GM19452 (cell line): ENCODE results near the gene SCAPER.
"Not testable (repeated sequence)": the region's sequence is repeated elsewhere in the genome, so short reads cannot be mapped to it uniquely, and the experiment has no call there.

Experiments
- ATAC-seq: cut with Tn5 transposase; IDR thresholded peaks from one replicate; pipeline ENCODE4 v1.9.1; 2021; ENCODE audit not compliant: unreplicated experiment

SCAPER gene

GRCh38 chr15:76332796-76333195, 572.3 kb downstream of the SCAPER start:
- no peak for ATAC-seq

DNA sequence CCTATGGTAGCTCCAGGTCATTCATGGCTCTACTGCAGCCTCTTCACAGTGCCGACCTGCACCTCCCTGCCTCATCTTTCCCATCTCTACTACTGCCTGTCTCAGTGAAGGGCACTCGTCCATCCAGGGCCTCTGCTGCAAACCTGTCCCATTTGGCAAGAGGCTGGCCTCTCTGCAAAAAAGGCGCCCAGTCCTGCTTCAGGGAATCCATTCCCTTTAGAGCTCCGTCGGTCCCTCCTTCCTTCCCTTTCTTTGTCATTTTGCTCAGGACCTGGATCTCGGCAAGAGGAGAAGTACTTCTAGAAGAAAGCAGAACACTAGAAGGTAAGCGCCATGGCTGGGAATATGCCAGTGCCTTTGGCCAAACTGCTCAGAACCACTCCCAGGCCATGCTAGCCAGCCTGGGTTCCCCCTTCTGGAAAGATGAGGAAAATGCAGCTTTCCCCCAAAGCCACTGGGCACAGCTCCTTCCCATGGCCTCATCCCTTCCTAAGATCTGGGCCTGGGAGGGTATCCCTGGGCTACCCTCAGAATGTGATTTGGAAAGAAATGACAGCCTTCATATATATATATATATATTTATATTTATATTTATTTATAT, 575.0 kb downstream of the SCAPER start:
- no peak for ATAC-seq

DNA sequence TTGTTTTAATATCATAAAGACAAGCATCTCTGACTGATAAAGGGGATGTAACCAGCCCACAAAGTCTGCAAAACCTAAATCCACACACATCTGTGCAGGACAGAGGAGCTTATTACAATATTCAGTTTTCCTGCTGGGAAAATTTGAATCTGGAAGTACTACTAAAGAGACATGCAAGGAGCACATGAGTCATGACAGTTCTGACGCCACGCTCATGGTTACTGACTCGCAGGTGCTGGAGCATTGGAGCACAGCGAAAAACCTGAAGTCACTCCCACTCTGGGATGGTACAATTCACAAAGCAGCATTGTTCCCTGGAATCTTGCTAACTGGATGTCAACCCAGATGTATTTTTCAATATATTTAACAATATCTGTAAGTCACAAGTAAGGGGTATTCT, 576.2 kb downstream of the SCAPER start:
- ATAC-seq = no peak

DNA sequence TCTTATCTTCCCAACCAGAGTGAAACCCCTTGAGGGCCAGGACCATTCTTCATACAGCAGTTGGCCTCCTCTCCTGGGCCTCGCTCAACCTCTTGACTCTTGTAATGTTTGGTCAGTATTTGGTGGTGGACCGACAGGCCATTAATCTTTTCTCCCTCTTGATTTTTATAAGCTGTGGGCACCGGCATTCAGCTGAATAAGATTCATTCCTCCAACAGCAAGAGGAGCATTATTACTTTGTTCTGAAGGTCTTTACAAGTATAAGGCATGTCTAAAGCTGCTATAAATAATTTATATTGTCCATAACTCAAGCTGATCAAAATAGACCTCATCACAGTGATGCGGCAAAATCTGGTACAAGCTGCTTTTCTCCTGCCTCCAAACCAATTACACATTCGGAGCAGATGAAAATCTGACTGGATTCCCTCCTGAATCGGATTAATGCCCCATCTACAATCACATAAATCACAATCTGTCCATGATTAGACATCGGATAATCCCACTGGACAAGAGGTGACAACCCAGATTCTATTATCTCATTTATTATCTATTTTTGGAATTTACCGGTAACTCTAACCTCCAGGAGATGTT, 576.9 kb downstream of the SCAPER start:
- ATAC-seq = no peak

DNA sequence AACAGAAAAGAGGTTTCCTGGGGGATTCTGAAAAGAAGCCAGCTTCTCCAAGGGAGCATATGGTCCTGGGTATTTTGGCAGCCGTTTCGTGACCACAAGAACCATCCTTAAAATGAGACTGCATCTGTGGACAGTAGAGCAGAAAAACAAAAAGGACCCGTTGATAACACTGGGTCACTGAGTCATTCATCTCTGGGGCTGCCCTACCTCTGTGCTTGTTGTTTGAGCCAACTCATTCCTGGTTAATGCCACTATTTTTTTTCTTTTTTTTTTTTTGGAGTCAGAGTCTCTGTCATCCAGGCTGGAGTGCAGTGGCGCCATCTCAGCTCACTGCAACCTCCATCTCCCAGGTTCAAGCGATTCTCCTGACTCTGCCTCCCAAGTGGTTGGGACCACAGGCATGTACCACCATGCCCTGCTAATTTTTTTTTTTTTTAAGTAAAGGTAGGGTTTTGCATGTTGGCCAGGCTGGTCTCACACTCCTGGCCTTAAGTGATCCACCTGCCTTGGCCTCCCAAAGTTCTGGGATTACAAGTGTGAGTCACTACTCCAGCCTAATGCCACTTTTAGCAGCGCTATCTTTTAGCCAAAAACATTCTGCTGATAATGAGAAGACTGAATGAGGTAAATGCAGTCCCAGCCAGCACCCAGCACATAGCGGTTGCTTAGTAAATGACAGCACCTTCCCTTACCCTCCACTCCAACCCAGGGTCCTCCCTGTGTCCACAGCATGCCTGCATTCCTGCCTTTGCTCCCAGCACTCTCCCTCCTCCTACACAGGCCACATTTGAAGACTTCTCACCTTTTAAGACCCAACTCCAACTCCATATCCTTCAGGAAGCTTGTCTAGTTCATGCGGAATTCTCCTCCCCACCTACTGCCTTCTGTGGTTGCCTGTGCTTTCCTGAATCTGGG, 577.7 kb downstream of the SCAPER start:
- no peak for ATAC-seq

DNA sequence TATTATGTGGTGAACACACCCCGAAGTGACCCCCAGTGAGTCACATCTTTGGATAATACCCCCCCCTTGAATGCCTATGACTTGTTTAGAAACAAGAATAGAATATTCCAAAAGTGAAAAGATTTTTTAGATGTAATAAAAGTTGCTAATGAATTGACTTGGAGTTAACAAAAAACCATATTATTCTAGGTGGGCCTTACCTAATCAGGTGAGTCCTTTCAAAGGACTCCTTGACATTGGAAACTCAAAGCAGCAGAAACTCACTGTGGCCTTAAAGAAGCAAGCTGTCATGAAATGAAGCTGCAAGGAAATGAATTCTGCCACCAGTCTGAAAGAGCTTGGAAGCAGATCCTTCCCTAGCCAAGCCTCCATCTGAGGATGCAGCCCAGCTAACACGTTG, 579.4 kb downstream of the SCAPER start:
- no peak for ATAC-seq

DNA sequence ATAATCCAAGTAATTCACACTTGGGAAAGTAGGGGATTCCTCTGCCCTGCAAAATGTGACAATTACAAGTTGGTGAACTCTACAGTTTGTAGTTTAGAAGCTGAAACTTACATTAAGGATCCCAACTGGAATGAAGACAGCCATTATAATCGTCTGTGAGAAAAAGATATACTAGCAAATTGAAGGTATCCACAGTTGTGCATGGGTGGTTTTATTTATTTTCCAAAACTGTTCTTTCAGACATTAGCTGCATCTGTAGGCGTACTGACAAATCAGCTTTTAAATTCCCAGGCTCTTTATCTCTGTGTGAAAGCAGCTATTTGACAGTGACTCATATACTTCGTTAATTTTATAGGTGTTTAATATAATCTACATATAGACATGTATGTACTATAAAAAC, 581.1 kb downstream of the SCAPER start:
- ATAC-seq = no peak

DNA sequence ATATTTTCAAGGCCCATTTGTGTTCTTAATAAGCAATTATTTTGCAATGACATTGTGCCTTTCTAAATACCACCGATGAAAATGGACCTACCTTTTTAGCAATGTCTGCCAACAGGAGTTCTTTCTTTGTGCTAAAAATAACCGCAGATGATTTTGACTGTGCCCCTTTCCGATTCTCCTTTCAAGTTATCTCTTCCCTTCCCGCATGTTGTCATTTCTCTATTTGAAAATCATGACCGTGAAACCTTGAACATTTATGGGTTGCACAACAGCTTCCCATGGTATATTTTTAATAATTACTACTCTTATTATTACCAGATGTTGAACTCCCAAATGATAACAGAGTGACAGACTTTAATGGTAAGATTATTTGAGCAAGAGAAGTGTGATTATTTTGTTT, 583.5 kb downstream of the SCAPER start:
- no peak for ATAC-seq

- ATAC-seq = no peak
Observed at GRCh38 chr15:76321171-76321570, 584.0 kb downstream of the SCAPER start.

DNA sequence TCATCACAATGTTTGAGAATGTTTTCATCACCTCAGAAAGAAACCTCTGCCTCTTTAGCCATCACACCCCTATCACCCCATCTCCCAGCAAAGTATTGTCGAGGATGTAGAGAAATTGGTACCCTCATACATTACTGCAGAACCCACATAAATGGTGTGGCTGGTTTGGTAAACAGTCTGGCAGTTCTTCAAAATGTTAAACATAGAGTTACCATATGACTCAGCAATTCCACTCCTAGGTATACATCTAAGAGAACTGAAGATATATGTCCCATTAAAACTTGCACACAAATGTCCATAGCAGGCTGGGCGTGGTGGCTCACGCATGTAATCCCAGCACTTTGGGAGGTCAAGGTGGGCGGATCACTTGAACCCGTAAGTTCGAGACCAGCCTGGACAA, 585.1 kb downstream of the SCAPER start:
- no peak for ATAC-seq

- ATAC-seq = no peak
Observed at GRCh38 chr15:76313731-76314130, 591.4 kb downstream of the SCAPER start.

- not testable (repeated sequence) for ATAC-seq
Observed at GRCh38 chr15:76313175-76313567, 592.0 kb downstream of the SCAPER start.

DNA sequence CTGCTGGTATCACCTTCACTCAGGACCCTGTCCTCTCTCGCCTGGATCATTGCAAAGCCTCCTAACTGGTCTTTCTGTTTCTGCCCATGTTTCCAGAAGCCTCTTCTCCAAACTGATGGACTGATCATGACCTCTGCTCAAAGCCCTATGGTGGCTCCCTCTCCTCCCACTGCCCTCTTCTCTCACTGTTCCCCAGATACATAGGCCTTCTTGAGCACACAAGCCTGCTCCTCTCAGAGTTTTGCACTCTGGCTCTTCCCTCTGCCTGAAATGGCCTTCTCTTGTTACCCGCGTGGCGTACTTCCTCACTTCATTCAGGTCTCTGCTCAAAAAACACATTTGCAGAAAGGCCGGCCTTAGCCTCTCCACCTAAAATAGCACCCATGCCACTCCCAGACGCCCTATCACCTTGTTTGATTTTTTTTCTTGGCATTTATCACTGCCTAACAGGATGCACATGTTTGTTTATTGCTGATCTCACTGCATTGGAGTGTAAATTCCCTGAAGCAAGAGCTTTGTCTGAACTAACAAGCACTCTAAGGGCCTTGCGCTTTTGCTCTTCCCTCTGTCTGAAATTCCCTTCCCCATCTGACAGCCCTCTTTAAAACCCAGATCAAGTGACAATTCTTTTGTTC, 592.5 kb downstream of the SCAPER start:
- ATAC-seq = no peak

- peak; percentile 96 for ATAC-seq
Observed at GRCh38 chr15:76311100-76311953, 593.8 kb downstream of the SCAPER start, which contains the start of gene ETFA. TSS of gene ETFA (minus strand) at chr15:76311469. CDS start at chr15:76311388, 81 bp downstream.

DNA sequence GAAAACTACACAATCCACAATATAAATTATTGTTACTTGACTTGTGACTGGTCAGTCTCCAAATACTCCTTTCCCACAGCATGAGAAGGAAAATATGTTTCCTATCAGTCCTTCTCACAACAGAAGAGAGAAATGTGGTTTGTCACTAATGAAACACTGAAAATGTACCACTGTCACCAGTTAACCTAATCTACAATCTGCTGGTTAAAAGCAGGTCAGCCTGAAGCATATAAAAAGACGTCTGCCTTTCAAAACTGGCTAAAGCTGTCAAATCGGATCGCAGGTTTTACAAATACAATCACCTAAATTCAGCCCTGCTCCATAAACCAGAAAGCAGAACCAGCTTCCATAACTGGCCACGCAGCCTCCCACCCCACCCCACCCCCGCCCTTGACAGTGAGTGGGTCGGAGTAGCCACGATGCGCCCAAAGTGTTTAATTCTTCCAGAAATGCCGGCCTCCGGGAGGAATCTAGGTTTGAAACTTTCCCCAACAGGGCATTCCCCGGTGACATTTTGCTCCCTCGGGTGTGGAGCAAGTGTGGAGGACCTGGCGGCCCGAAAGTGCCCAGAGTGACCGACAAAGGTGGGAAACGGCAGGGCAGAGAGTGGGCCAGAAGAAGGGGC, 594.6 kb downstream of the SCAPER start:
- no peak for ATAC-seq

DNA sequence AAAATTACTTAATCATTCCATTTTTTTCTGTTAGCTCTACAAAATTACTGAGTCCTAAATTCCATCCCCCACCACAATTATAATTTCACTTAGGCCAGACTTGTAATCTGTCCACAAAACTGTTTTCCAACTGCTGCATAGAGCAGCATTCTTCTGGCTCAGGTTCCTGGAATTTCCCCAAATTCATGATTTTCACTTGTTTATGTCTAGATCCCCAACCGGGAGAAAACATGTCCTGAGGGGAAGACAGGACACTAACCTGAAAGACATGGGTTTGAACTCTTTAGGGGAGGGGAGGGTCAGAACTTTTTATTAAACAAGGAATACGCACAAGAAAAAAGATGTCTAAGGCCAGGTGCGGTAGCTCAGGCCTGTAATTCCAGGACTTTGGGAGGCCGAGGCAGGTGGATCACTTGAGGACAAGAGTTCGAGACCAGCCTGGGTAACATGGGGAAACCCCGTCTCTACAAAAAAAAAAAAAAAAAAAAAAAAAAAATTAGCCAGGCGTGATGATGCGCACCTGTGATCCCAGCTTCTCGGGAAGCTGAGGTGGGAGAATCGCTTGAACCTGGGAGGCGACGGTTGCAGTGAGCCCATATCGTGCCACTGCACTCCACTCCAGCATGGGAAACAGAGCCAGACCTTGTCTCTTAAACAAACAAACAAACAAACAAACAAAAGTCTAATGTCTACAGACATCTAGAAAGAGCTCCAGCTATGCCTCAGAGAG, 595.4 kb downstream of the SCAPER start:
- ATAC-seq = no peak

GRCh38 chr15:76303909-76304308, 601.2 kb downstream of the SCAPER start:
- no peak for ATAC-seq

GRCh38 chr15:76299786-76300185, 605.4 kb downstream of the SCAPER start:
- ATAC-seq = no peak

GRCh38 chr15:76298986-76299385, 606.2 kb downstream of the SCAPER start:
- ATAC-seq = no peak
